ENCODE data around the gene SP1. TPM values are rescaled to one million over a fixed set of nuclear protein-coding genes. Genes with fewer than 3 reads are reported as not detected.
A peak's percentile ranks its signal among the peaks of the same experiment; 100 is the strongest.
"Not testable (repeated sequence)": the region's sequence is repeated elsewhere in the genome, so short reads cannot be mapped to it uniquely, and the experiment has no call there.

The SP1 gene
- total RNA-seq, 1 donor: 107 TPM

GRCh38 chr12:53444593-53445325, 64.8 kb downstream of the SP1 start:
- DNase-seq (ENCODE audit: low read depth in 2 of 3, low spot score in 2 of 3): not testable (repeated sequence)

- no peak for DNase-seq (ENCODE audit: low read depth in 2 of 3, low spot score in 2 of 3)
These were observed 71.0 kb downstream of the SP1 start for GRCh38 chr12:53450936-53451335.

- DNase-seq (ENCODE audit: low read depth in 2 of 3, low spot score in 2 of 3): peak; percentile 91 to 100 (median 99)
These were observed 71.7 kb downstream of the SP1 start, which contains the start of gene PCBP2 for GRCh38 chr12:53451661-53452158. PCBP2 (plus strand) TSS chr12:53452102; CDS start chr12:53454801, 2,699 bp downstream.

GRCh38 chr12:53452159-53453077, 72.4 kb downstream of the SP1 start:
- DNase-seq (ENCODE audit: low read depth in 2 of 3, low spot score in 2 of 3): peak; percentile 83 to 86 (median 85)

DNA sequence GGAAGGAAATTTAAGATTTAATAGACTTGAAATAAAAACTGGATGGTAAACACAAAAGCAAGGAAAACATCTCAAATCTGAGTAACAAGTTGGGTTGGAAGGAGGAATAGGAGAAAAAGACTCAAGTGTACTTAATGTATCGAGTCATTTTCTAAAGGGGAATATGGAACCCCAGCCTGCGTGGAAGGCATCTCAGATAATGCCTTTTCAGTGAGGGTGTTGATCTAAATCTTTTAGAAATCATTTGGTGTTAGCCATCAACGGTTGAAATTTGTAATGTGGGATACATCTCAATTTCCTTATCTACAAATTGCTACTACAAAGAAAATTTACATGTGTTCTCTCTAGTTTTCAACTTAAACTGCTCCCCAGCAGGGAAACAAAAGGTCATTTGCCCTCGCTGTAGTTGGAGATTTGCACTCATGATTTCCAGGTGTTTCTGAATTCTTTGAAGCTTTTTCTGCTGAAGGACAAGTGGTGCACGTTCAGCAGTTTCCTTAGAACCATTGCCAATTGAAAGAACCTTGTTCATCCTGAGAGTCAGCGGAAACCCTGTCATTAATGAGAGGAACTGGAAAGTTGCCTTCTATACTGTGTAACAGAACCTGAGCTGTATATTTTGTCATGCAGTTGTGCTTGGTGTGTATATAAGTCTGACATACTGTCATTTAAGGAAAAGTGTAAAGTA, 74.1 kb downstream of the SP1 start:
- no peak for DNase-seq (ENCODE audit: low read depth in 2 of 3, low spot score in 2 of 3)

DNA sequence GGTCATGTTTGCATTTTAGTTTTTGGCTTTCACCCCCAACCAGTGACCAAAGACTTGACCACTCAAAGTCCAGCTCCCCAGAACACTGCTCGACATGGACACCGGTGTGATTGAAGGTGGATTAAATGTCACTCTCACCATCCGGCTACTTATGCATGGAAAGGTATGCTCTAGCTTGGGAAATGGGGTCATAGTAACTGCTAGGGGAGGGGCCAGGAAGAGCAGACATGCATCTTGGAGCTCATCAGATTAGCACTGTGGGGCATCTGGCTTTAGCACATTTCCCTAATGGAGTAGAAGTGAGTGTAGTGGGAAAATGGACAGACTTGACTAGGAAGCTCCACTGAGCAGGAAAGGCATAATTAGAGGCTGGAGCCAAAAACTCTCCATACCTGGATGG, 74.7 kb downstream of the SP1 start:
- DNase-seq (ENCODE audit: low read depth in 2 of 3, low spot score in 2 of 3): no peak

- DNase-seq (ENCODE audit: low read depth in 2 of 3, low spot score in 2 of 3): no peak
These were observed 76.8 kb downstream of the SP1 start for GRCh38 chr12:53456654-53457366.

- no peak for DNase-seq (ENCODE audit: low read depth in 2 of 3, low spot score in 2 of 3)
These were observed 79.1 kb downstream of the SP1 start for GRCh38 chr12:53459097-53459496.

DNA sequence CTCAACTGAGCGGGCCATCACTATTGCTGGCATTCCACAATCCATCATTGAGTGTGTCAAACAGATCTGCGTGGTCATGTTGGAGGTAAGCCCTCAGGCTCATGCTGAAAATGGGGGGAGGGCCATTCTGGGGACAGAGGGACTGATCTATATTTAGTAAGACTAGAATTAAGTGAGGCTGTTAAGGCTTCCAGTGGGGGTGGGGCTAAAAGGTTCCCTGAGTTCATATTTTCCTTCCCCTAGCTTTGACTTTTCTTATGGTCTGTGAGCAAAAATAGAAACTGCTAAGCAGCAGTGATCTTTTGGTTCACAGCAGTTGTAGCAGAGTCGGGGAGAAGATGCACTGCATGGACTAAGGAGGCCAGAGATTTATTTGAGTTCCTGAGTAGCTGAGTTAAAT, 81.1 kb downstream of the SP1 start:
- no peak for DNase-seq (ENCODE audit: low read depth in 2 of 3, low spot score in 2 of 3)

DNA sequence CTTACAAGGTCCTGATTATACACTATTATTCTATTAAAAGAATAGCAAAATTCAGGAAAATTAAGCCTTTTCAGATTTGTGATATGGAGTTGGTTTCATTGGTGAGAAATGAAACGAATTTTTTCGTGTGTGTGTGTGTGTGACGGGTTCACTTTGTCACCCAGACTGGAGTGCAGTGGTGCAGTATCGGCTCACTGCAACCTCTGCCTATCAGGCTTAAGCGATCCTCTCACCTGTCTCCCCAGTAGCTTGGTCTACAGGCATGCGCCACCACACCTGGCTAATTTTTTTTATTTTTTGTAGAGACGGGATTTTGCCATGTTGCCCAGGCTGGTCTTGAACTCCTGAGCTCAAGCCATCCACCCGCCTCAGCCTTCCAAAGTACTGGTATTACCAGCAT, 81.6 kb downstream of the SP1 start:
- no peak for DNase-seq (ENCODE audit: low read depth in 2 of 3, low spot score in 2 of 3)

- no peak for DNase-seq (ENCODE audit: low read depth in 2 of 3, low spot score in 2 of 3)
These were observed 83.0 kb downstream of the SP1 start for GRCh38 chr12:53462935-53463334.

DNA sequence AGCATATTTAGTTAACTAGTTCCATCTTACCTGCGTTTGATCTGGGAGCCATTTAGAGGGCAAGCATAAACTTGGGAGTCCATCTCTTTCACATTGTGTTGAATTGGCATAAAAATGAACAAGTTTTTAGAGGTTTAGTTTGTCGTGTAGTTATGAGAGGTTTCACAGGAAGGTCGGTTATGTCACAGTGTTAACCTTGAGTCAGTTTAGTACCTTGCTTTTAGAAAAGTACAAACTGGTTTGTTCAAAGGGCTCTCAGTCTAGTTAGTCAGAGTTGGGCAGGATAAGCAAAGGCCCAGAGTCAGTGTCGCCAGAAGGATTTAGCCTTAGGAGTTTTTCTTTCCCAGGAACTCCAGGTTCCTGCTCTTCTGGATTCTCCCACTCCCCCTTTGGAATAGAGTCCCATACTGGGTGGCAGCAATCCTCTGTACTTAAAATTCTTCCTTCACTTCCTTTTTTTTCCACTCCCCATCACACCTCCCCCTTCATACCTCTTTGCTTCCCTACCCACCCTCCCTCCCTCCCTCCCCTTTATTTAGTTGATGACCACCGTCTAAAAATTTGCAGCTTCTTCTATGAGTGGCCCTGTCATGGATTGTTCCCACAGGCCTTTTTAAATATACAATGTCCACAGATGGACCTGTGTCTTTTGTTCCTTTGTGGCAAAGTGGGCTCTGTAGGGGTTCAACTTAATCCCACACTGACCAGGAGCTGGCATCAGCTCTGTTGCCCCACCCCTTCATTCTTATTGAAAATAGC, 84.0 kb downstream of the SP1 start:
- DNase-seq (ENCODE audit: low read depth in 2 of 3, low spot score in 2 of 3): no peak

DNA sequence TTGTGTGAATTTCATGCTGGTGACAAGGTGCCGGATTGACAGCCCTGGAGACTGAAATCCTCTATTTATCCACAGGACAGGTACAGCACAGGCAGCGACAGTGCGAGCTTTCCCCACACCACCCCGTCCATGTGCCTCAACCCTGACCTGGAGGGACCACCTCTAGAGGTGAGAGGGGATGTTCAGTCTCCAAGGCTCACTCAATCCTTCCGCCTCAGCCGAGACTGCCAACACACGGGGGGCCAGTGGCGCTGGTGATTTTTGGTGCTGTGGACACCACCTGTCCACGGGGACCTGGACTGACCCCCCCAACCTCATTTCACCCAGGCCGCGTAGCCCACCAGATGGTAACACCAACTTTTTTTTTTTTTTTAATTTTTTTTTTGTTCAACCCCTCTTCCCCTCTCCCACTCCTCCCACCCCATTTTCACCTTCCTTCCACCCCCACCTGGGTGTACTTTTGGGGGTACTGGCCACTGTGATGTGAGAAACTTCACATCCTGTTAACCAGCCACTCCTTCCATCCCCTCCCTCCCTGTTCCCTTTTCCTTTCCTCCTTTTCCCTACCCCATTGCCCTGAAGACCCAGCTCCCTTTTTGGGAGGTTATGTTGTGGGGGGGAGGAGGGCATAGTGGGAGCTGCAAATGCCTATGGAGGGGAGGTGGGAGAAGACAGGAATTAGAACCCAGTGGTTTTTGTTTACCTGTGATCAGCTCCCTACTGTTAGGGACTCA, 84.9 kb downstream of the SP1 start:
- no peak for DNase-seq (ENCODE audit: low read depth in 2 of 3, low spot score in 2 of 3)

GRCh38 chr12:53465679-53466078, 85.7 kb downstream of the SP1 start:
- DNase-seq (ENCODE audit: low read depth in 2 of 3, low spot score in 2 of 3): no peak

Other genes with a start within 250 kb of the SP1 start
- gene ZNF740, start 199.5 kb upstream of the SP1 start, total RNA-seq: 14.0 TPM
- 7.3 TPM for gene CSAD, start 199.3 kb upstream of the SP1 start, total RNA-seq
- 17.0 TPM for gene ITGB7, start 172.9 kb upstream of the SP1 start, total RNA-seq
- 3.2 TPM for gene RARG, start 148.0 kb upstream of the SP1 start, total RNA-seq
- gene ESPL1, start 111.9 kb upstream of the SP1 start, total RNA-seq: 1.3 TPM
- gene PFDN5, start 84.6 kb upstream of the SP1 start, total RNA-seq: 477 TPM
- gene MYG1, start 80.5 kb upstream of the SP1 start, total RNA-seq: 82.4 TPM
- 52.0 TPM for gene AAAS, start 58.6 kb upstream of the SP1 start, total RNA-seq
- gene SP7, start 43.8 kb upstream of the SP1 start, total RNA-seq: not detected
- 4.6 TPM for gene AMHR2, start 43.7 kb downstream of the SP1 start, total RNA-seq
- gene PRR13, start 61.6 kb downstream of the SP1 start, total RNA-seq: 35.0 TPM
- 882 TPM for gene PCBP2, start 71.9 kb downstream of the SP1 start, total RNA-seq
- gene MAP3K12, start 119.3 kb downstream of the SP1 start, total RNA-seq: 33.1 TPM
- 44.2 TPM for gene TARBP2, start 121.1 kb downstream of the SP1 start, total RNA-seq
- not detected for gene NPFF, start 127.3 kb downstream of the SP1 start, total RNA-seq
- 13.5 TPM for gene ATF7, start 246.2 kb downstream of the SP1 start, total RNA-seq